GM23338 (cell line): ENCODE results near the gene GLI1. TPM values are rescaled to one million over a fixed set of nuclear protein-coding genes. Genes with fewer than 3 reads are reported as not detected.
A peak's percentile ranks its signal among the peaks of the same experiment; 100 is the strongest.

Experiments used
- ATAC-seq: fragments of 200-7000 bp; cut with Tn5 transposase; 3 replicates; pipeline ENCODE4 v1.9.1; 2020
- DNase-seq: peaks from one replicate; pipeline ENCODE4 v3.0.0-alpha.2; 2015; ENCODE audit warnings: low spot score
- H2AFZ ChIP-seq: fragments of 200-600 bp; sonication (generic); 2 replicates; pipeline ENCODE4 v1.8.0; 2016; ENCODE audit warnings: antibody characterized with exemption, mild to moderate bottlenecking, moderate library complexity
- H3F3A ChIP-seq: fragments of 200-600 bp; sonication (generic); replicated peaks from 2 replicates; pipeline ENCODE4 v1.8.0; 2017; ENCODE audit warnings: antibody characterized with exemption, mixed run types, low read depth
- H3K27ac ChIP-seq: fragments of 200-600 bp; sonication (generic); 2 replicates; pipeline ENCODE4 v1.6.1; 2016; ENCODE audit warnings: low read depth
- H3K27me3 ChIP-seq: fragments of 200-600 bp; sonication (generic); 2 replicates; pipeline ENCODE4 v1.8.0; 2016; ENCODE audit warnings: mild to moderate bottlenecking, mixed run types, moderate library complexity; ENCODE audit not compliant: insufficient read depth
- H3K36me3 ChIP-seq: fragments of 200-600 bp; sonication (generic); 2 replicates; pipeline ENCODE4 v1.8.0; 2016; ENCODE audit warnings: mild to moderate bottlenecking; ENCODE audit not compliant: insufficient read depth
- H3K4me1 ChIP-seq: fragments of 200-600 bp; sonication (generic); 2 replicates; pipeline ENCODE4 v1.8.0; 2016; ENCODE audit warnings: mild to moderate bottlenecking, moderate library complexity; ENCODE audit not compliant: insufficient read depth
- H3K4me2 ChIP-seq: fragments of 200-600 bp; sonication (generic); 2 replicates; pipeline ENCODE4 v1.7.1; 2017; ENCODE audit warnings: mixed run types
- H3K4me3 ChIP-seq: fragments of 200-600 bp; sonication (generic); 2 replicates; pipeline ENCODE4 v1.6.1; 2016; ENCODE audit warnings: mixed run types
- H3K79me2 ChIP-seq: fragments of 200-600 bp; sonication (generic); replicated peaks from 2 replicates; pipeline ENCODE4 v1.8.0; 2017; ENCODE audit warnings: mild to moderate bottlenecking; ENCODE audit not compliant: insufficient read depth
- H3K9me2 ChIP-seq: fragments of 200-600 bp; sonication (generic); 2 replicates; pipeline ENCODE4 v1.8.0; 2017; ENCODE audit not compliant: insufficient read depth
- H4K20me1 ChIP-seq: fragments of 200-600 bp; sonication (generic); replicated peaks from 2 replicates; pipeline ENCODE4 v1.8.0; 2017; ENCODE audit warnings: mild to moderate bottlenecking; ENCODE audit not compliant: insufficient read depth
- H3K27ac Mint-ChIP-seq: 2 replicates; pipeline ENCODE4 v1.8.0; 2020; ENCODE audit warnings: inconsistent platforms, mild to moderate bottlenecking, moderate library complexity, mixed read lengths
- H3K27me3 Mint-ChIP-seq: 3 replicates; pipeline ENCODE4 v1.8.0; 2022; ENCODE audit warnings: low read depth, mild to moderate bottlenecking, moderate library complexity, mixed read lengths, inconsistent platforms; ENCODE audit not compliant: insufficient read depth, poor library complexity
- H3K36me3 Mint-ChIP-seq: 3 replicates; pipeline ENCODE4 v1.8.0; 2021; ENCODE audit warnings: low read depth, mild to moderate bottlenecking, inconsistent platforms, moderate library complexity, mixed read lengths
- H3K4me1 Mint-ChIP-seq: 3 replicates; pipeline ENCODE4 v1.8.0; 2020; ENCODE audit warnings: mild to moderate bottlenecking, inconsistent platforms, mixed read lengths
- H3K4me3 Mint-ChIP-seq: 3 replicates; pipeline ENCODE4 v1.8.0; 2021; ENCODE audit warnings: moderate library complexity, mild to moderate bottlenecking, inconsistent platforms, mixed read lengths
- H3K9me3 Mint-ChIP-seq: 3 replicates; pipeline ENCODE4 v1.8.0; 2020; ENCODE audit warnings: moderate library complexity, mild to moderate bottlenecking, inconsistent platforms, mixed read lengths
- CREB1 ChIP-seq: fragments of 250-450 bp; sonication (Bioruptor Pico); IDR thresholded peaks from 2 replicates; pipeline ENCODE4 v1.5.0; 2020; ENCODE audit warnings: low read depth, mild to moderate bottlenecking, moderate library complexity
- ETS1 ChIP-seq: IDR thresholded peaks from 2 replicates; pipeline ENCODE4 v1.6.1; 2016; ENCODE audit warnings: antibody characterized with exemption
- EZH2 ChIP-seq: fragments of 200-600 bp; sonication (generic); IDR thresholded peaks from one replicate; pipeline ENCODE4 v1.8.0; 2017; ENCODE audit warnings: antibody characterized with exemption, mild to moderate bottlenecking, low read depth; ENCODE audit not compliant: unreplicated experiment
- JUNB ChIP-seq: IDR thresholded peaks from one replicate; pipeline ENCODE4 v1.6.1; 2016; ENCODE audit warnings: antibody characterized with exemption; ENCODE audit not compliant: unreplicated experiment
- NANOG ChIP-seq: IDR thresholded peaks from 2 replicates; pipeline ENCODE4 v1.6.1; 2016; ENCODE audit warnings: antibody characterized with exemption, borderline replicate concordance
- POLR2AphosphoS5 ChIP-seq: IDR thresholded peaks from 2 replicates; pipeline ENCODE4 v1.6.1; 2016; ENCODE audit warnings: antibody characterized with exemption, low read depth
- REST ChIP-seq: IDR thresholded peaks from one replicate; pipeline ENCODE4 v1.6.1; 2018; ENCODE audit warnings: antibody characterized with exemption; ENCODE audit not compliant: unreplicated experiment
- STAT1 ChIP-seq: IDR thresholded peaks from one replicate; pipeline ENCODE4 v1.6.1; 2016; ENCODE audit warnings: antibody characterized with exemption; ENCODE audit not compliant: unreplicated experiment
- ZNF114 ChIP-seq: fragments of 250-450 bp; sonication (Bioruptor Pico); IDR thresholded peaks from 2 replicates; pipeline ENCODE4 v1.5.0; 2020; ENCODE audit warnings: mild to moderate bottlenecking, moderate library complexity
- ZNF331 ChIP-seq: fragments of 250-450 bp; sonication (Bioruptor Pico); IDR thresholded peaks from 2 replicates; pipeline ENCODE4 v1.5.0; 2020; ENCODE audit warnings: low read depth, mild to moderate bottlenecking, moderate library complexity
- ZNF462 ChIP-seq: fragments of 250-450 bp; sonication (Bioruptor Pico); IDR thresholded peaks from 2 replicates; pipeline ENCODE4 v1.5.0; 2020; ENCODE audit warnings: mild to moderate bottlenecking, moderate library complexity
- polyA plus RNA-seq: library from polyadenylated mRNA; unstranded; fragments of >200 nt; fragmentation: Nextera tagmentation; extraction: Ambion mirVana; gene quantifications from 2 replicates; pipeline ENCODE4 v1.2.1, GENCODE V29; 2016
- total RNA-seq: library from RNA; depleted of rRNA; stranded (reverse); fragments of >200 nt; shearing (Covaris generic); gene quantifications from 2 replicates; pipeline ENCODE4 v1.2.3, GENCODE V29; 2014

Gene GLI1
- total and polyA plus RNA-seq, 2 experiments from 2014 or later = 5.6 to 18.1 TPM

- H3K27ac ChIP-seq = peak overlapping the region; percentile 98
- peaks cover 29% of the 10 kb centered on the region for H3K4me1 Mint-ChIP-seq
- DNase-seq (no peak), ATAC-seq (no peak)
- no peak overlapping the region for H3K4me3 ChIP-seq
- no peaks in the 10 kb centered on the region for H3K9me2 ChIP-seq
- no peaks in the 10 kb centered on the region for H3K27me3 ChIP-seq
- H3F3A ChIP-seq = peaks cover 86% of the 10 kb centered on the region
- H3K27me3 Mint-ChIP-seq = peaks cover 33% of the 10 kb centered on the region
- peaks cover 61% of the 10 kb centered on the region for H3K36me3 ChIP-seq
- TF ChIP-seq ZNF331 = no peak
- no peak for TF ChIP-seq ETS1
- TF ChIP-seq NANOG = no peak
- peak; percentile 19 for TF ChIP-seq POLR2AphosphoS5
- no peak for TF ChIP-seq JUNB
- no peak for TF ChIP-seq EZH2
- no peak overlapping the region for H3K4me2 ChIP-seq
- peaks cover 26% of the 10 kb centered on the region for H3K79me2 ChIP-seq
- peak overlapping the region; percentile 60 for H3K27ac Mint-ChIP-seq
- H3K4me3 Mint-ChIP-seq = no peak overlapping the region
- peaks cover 44% of the 10 kb centered on the region for H4K20me1 ChIP-seq
- H3K36me3 Mint-ChIP-seq = peaks cover 79% of the 10 kb centered on the region
- no peak overlapping the region for H2AFZ ChIP-seq
- H3K4me1 ChIP-seq = peaks cover 25% of the 10 kb centered on the region
- no peaks in the 10 kb centered on the region for H3K9me3 Mint-ChIP-seq
Measured at GRCh38 chr12:57516617-57517153, 57.1 kb downstream of the GLI1 start.

GRCh38 chr12:57517187-57517586 lies 57.6 kb downstream of the GLI1 start:
- H3K9me3 Mint-ChIP-seq = no peaks in the 10 kb centered on the region; the same call in 2 of the 3 replicates
- H3K4me3 Mint-ChIP-seq = no peak overlapping the region
- Histone ChIP-seq H4K20me1 (peaks cover 39% of the 10 kb centered on the region), H3K79me2 (peaks cover 26% of the 10 kb centered on the region), H3K4me3 (no peak overlapping the region), H2AFZ (no peak overlapping the region), H3K4me2 (no peak overlapping the region), H3K27ac (peak overlapping the region; percentile 98), H3K36me3 (peaks cover 56% of the 10 kb centered on the region), H3K4me1 (peaks cover 29% of the 10 kb centered on the region), H3F3A (peaks cover 86% of the 10 kb centered on the region), H3K27me3 (no peaks in the 10 kb centered on the region), H3K9me2 (no peaks in the 10 kb centered on the region)
- H3K27me3 Mint-ChIP-seq = peaks cover 38% of the 10 kb centered on the region
- no peak for DNase-seq
- peak overlapping the region; percentile 60; the same call in 1 of the 2 replicates for H3K27ac Mint-ChIP-seq
- H3K36me3 Mint-ChIP-seq = peaks cover 74% of the 10 kb centered on the region
- no peak for ATAC-seq
- H3K4me1 Mint-ChIP-seq = peaks cover 33% of the 10 kb centered on the region
- TF ChIP-seq CREB1 (CRISPR knock-in tag) (no peak), ZNF114 (no peak), NANOG (no peak), JUNB (no peak), REST (no peak), ZNF462 (no peak), STAT1 (no peak)
